ENCODE data around the gene RBKS. TPM values are rescaled to one million over a fixed set of nuclear protein-coding genes. Genes with fewer than 3 reads are reported as not detected.

Gene RBKS
- total and polyA plus RNA-seq, 2 of the 8 experiments (the other 6 are each of a cell fraction or from before 2014, with no cell fraction given): 1.1 to 1.5 TPM

DNA sequence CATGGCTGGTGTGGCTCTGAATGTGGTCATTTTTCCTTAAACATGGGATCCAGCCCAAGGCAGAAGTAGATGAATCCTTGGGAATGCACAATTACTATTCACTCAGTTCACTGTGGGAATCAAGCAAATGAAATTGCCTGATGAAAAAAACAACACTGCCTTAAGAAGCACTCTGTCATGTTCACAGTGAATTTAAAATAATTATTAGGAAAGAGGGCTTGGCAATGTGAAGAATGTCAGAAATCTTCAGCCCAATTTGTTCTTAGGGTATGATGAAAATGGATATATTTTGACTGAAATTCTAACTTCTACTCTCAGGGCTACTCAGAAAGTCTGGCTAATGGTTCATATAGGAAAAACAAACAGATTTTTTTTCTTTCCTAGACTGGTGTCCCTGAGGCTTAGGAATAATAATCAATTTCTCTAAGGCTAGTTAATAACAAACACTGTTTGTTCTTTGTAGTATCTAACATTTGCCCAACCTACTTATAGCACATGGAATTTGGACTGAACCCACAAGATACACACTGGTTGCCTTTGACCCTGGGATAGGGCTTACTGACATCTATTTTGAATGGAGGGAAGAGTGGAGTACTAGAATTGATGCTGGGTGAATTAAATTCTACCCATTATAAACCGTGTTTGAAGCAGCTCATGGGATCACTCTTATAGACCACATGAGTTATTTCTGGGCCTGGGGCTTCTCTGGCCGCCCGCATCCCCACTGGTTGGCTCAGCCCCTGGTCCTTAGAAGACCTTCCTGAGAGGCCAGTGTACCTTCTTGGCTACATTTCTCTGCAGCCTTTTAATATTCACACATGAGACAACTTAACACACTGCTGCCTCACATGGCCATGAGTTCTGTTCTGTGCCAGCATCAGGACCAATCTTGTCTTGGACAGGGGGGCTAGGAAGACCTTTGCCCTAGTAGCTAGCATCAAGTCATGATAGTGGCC, 127.0 kb downstream of the RBKS start (continued):
- TF ChIP-seq FOSL1 (IDR thresholded peaks at IDR 0.05; ENCODE audit: insufficient read depth, low read depth, low read length) (no peak), ATF3 (IDR thresholded peaks at IDR 0.05; ENCODE audit: insufficient read depth, low read depth, low read length) (no peak), SIX5 (IDR thresholded peaks at IDR 0.05; ENCODE audit: low read depth, low read length) (no peak), TAF1 (IDR thresholded peaks at IDR 0.05; ENCODE audit: low read depth, low read length) (no peak)
- TF ChIP-seq, protein P1, sequence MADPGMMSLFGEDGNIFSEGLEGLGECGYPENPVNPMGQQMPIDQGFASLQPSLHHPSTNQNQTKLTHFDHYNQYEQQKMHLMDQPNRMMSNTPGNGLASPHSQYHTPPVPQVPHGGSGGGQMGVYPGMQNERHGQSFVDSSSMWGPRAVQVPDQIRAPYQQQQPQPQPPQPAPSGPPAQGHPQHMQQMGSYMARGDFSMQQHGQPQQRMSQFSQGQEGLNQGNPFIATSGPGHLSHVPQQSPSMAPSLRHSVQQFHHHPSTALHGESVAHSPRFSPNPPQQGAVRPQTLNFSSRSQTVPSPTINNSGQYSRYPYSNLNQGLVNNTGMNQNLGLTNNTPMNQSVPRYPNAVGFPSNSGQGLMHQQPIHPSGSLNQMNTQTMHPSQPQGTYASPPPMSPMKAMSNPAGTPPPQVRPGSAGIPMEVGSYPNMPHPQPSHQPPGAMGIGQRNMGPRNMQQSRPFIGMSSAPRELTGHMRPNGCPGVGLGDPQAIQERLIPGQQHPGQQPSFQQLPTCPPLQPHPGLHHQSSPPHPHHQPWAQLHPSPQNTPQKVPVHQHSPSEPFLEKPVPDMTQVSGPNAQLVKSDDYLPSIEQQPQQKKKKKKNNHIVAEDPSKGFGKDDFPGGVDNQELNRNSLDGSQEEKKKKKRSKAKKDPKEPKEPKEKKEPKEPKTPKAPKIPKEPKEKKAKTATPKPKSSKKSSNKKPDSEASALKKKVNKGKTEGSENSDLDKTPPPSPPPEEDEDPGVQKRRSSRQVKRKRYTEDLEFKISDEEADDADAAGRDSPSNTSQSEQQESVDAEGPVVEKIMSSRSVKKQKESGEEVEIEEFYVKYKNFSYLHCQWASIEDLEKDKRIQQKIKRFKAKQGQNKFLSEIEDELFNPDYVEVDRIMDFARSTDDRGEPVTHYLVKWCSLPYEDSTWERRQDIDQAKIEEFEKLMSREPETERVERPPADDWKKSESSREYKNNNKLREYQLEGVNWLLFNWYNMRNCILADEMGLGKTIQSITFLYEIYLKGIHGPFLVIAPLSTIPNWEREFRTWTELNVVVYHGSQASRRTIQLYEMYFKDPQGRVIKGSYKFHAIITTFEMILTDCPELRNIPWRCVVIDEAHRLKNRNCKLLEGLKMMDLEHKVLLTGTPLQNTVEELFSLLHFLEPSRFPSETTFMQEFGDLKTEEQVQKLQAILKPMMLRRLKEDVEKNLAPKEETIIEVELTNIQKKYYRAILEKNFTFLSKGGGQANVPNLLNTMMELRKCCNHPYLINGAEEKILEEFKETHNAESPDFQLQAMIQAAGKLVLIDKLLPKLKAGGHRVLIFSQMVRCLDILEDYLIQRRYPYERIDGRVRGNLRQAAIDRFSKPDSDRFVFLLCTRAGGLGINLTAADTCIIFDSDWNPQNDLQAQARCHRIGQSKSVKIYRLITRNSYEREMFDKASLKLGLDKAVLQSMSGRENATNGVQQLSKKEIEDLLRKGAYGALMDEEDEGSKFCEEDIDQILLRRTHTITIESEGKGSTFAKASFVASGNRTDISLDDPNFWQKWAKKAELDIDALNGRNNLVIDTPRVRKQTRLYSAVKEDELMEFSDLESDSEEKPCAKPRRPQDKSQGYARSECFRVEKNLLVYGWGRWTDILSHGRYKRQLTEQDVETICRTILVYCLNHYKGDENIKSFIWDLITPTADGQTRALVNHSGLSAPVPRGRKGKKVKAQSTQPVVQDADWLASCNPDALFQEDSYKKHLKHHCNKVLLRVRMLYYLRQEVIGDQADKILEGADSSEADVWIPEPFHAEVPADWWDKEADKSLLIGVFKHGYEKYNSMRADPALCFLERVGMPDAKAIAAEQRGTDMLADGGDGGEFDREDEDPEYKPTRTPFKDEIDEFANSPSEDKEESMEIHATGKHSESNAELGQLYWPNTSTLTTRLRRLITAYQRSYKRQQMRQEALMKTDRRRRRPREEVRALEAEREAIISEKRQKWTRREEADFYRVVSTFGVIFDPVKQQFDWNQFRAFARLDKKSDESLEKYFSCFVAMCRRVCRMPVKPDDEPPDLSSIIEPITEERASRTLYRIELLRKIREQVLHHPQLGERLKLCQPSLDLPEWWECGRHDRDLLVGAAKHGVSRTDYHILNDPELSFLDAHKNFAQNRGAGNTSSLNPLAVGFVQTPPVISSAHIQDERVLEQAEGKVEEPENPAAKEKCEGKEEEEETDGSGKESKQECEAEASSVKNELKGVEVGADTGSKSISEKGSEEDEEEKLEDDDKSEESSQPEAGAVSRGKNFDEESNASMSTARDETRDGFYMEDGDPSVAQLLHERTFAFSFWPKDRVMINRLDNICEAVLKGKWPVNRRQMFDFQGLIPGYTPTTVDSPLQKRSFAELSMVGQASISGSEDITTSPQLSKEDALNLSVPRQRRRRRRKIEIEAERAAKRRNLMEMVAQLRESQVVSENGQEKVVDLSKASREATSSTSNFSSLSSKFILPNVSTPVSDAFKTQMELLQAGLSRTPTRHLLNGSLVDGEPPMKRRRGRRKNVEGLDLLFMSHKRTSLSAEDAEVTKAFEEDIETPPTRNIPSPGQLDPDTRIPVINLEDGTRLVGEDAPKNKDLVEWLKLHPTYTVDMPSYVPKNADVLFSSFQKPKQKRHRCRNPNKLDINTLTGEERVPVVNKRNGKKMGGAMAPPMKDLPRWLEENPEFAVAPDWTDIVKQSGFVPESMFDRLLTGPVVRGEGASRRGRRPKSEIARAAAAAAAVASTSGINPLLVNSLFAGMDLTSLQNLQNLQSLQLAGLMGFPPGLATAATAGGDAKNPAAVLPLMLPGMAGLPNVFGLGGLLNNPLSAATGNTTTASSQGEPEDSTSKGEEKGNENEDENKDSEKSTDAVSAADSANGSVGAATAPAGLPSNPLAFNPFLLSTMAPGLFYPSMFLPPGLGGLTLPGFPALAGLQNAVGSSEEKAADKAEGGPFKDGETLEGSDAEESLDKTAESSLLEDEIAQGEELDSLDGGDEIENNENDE (IDR thresholded peaks at IDR 0.05; ENCODE audit: insufficient replicate concordance, low read length): no peak
- TF ChIP-seq, protein P2, sequence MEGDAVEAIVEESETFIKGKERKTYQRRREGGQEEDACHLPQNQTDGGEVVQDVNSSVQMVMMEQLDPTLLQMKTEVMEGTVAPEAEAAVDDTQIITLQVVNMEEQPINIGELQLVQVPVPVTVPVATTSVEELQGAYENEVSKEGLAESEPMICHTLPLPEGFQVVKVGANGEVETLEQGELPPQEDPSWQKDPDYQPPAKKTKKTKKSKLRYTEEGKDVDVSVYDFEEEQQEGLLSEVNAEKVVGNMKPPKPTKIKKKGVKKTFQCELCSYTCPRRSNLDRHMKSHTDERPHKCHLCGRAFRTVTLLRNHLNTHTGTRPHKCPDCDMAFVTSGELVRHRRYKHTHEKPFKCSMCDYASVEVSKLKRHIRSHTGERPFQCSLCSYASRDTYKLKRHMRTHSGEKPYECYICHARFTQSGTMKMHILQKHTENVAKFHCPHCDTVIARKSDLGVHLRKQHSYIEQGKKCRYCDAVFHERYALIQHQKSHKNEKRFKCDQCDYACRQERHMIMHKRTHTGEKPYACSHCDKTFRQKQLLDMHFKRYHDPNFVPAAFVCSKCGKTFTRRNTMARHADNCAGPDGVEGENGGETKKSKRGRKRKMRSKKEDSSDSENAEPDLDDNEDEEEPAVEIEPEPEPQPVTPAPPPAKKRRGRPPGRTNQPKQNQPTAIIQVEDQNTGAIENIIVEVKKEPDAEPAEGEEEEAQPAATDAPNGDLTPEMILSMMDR (IDR thresholded peaks at IDR 0.05; ENCODE audit: control extremely low read depth in 1 of 3, insufficient read depth in 1 of 3, low read depth in 1 of 3, low read length in 3 of 3): no peak

Data from H1 (cell line).